Fibroblast of skin of abdomen (primary cell): Measurements from ENCODE around the gene BMPR1A.
A peak's percentile ranks its signal among the peaks of the same experiment; 100 is the strongest.
"Not testable (repeated sequence)": the region's sequence is repeated elsewhere in the genome, so short reads cannot be mapped to it uniquely, and the experiment has no call there.

Source experiments
- DNase-seq: peaks from one replicate; pipeline ENCODE4 v3.0.0-alpha.2; 2013

Gene BMPR1A

DNA sequence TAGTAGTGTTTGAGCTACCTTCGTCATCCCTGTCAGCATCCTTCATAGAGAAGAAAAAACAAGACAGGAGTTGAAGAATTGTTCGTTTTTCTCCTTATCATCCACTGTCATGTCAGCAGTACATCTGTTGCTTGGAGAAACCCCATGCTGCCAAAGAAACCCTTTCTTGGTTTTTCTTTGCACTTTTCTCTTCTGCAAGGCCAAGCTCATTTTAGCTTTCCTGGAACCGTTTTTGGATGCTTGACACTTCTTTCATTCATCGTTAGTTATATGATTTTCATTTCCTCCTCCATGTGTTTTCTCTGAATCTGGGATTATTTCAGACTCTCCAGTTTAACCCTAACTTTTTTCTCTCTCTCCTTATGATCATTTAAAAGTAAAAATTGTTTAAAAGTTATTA is 142.1 kb downstream of the BMPR1A start:
- no peak for DNase-seq

DNA sequence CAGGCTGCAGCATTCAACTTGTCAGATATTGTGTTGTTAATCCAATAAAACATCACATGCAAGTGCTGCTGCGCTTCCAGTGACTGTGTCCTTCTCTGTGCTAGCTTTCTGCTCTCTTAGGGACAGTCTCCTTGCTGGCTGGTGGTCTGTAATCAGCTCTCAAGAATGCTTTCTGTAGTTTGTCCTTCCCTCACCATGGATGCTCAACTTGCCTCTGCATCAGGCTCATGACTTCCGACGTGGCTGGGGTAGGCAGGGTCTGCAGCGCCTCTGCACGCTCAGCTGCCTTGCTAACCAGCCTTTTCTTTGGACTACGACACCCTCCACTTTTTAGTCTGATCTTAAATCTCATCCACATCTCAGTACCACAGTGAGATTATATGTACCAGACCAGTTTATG is 142.7 kb downstream of the BMPR1A start:
- DNase-seq, result no peak

DNA sequence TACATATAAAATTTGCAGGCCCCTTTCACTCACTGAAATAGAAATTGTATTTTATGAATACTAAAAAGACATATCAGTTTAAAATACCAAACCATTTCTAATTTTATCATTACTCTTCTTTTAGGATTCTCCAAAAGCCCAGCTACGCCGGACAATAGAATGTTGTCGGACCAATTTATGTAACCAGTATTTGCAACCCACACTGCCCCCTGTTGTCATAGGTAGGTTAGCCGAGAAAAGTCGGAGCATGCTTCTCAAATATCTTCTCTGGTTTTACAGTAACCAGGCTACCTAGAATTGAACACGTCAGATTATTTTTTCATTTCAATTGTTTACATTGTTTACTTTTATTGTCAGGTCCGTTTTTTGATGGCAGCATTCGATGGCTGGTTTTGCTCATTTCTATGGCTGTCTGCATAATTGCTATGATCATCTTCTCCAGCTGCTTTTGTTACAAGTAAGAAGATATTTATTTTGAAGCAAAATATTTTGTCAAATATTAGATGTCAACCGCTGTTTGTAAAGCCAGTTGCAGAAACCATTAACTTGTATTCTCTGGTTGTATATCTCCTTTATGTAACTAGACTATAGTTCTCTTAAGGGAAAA is 143.4 kb downstream of the BMPR1A start:
- peak; percentile 60 for DNase-seq

DNA sequence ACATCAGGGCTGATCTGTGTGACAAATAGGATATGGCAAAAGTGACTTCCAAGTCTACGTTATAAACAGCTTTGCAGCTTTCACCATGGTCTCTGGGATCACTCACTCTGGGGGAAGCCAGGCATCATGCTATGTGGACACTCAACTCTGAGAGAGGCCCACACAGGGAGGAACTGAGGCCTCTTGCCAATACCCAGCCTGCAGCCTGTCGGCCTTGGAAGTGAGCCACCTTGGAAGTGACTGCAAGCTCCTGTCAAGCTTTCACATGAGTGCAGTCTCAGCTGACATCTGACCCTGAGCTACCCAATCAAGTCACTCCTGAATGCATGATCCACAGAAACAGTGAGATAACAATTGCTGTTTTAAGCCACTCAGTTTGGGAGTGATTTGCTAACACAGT is 144.5 kb downstream of the BMPR1A start:
- peak; percentile 33 for DNase-seq

DNA sequence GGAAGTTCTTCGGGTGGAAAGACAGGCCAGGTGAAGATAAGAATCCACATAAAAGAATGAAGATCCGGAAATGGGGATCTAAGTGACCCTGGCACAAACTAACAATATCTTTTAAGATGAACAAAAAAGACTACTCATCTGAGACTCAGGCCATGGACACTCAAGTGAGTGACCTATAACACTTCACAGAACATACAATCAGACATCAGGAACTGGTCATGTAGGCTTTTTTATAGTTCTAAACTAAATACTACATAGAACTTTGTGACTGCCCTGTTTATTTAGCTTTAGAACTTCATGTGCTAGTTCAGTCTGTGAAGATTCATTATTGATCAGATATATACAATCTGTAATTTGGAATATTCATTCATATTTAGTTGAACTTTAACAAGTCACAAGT is 148.2 kb downstream of the BMPR1A start:
- no peak for DNase-seq

DNA sequence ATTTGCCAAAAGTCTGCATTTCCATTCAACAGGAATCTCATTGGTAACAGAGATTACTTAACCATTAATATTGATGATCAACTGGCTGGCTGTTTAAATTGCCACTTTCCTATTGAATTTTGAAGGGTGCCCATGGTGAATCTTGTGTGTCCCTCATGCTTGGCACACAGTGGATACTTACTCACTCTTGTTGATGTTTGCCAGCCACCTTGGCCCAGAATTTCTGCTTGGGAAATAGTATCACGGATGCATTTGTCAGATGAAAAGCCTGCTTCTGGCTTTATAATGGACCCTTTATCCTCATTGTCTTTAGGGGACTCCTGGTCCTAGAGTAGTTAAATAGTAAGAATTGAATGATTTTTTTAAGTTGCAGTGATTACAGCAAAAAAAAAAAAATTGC is 149.0 kb downstream of the BMPR1A start:
- DNase-seq, result no peak

DNA sequence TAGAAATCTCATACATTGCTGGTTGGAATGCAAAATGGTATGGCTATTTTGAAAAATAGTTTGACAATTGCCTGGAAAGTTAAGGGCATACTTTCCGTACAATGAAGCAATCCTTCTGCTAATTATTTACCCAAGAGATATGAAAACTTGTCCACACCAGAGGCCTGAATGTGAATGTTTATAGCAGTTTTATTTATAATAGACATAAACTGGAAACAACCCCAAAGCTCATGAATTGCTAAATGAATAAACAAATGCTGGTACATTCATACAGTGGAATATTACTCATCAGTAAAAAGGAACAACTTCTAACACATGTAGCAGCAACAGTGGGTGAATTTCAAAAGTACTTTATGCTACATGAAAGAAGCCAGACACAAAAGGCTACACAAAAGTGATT is 158.3 kb downstream of the BMPR1A start:
- DNase-seq, result no peak

DNA sequence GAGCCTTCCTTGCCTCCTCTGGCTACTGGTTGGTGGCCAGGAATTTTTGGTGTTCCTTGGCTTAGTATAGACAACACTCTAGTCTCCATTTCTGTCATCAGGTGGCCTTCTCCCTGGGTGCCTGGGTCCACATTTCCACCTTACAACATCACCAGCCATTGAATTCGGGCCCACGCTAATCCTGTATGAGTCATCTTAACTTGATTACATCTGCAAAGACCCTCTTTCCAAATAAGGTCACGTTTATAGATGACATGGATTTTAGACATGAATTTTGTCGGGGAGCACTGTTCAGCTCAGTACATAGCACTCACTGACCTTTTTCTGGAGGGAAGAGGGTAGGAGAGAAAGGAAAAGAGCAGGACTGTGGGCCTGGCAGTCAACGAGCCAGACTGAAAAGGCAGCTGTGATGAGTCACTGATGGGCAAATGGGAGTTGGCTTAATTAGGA is 161.6 kb downstream of the BMPR1A start:
- DNase-seq, result peak; percentile 24

DNA sequence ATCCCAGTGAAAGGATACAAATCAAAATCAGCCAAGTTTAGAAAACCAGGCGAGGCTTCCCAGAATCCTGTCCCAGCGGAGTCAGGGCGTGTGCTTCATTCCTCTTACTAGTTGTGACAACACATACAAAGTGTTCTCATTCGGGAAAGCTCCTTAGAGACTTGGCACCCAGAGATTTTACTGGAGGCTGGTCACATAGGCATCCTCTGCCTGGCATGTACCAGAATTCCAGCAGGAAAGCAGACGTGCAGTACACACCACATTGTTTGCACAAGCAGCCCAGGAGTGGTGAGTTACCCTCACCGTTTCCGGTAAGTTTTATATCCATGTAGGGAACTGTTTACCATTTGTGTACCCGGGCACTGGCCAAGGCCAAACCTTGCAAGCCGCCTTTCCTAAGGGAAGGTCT is 166.1 kb downstream of the BMPR1A start:
- no peak for DNase-seq

DNA sequence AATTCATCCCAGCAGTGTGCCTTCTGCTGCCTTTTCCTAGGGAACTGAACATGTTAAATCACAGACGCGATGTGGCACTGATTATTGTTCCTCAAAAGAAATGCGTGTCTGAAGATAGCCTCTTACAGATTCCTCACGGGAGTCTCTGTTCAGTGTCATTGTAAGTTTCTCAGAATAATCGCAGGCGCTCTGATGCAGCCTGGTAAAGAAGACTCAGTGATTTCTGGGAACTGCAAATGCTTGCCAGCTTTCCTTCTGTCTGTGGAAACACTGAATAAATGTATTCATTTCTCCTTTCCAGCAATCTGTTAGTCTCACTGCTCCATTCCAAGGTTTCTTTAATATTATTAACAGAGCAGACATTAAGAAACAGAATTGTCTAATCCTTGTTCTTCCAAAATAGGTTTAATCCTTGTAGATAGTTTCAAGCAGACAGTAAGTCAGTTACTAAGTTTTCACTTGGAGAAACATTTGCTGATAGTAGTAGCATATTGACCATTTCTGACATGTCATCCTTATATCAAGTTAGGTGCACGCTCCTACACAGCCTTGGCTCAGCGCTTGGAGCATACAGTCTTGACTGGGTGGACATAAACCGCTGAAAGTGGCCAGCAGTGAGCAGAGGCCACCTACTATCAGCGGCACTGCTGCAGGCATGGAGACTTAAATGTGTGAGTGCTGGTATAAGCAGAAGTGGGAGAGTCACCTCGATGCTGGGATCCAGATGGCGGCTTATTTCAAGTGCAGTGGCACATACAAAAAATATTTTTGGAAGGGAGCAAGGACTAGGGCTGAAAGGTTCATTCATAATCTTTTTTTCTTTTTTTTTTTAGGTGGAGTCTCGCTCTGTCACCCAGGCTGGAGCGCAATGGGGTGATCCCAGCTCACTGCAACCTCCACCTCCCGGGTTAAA is 173.3 kb downstream of the BMPR1A start:
- no peak for DNase-seq

DNA sequence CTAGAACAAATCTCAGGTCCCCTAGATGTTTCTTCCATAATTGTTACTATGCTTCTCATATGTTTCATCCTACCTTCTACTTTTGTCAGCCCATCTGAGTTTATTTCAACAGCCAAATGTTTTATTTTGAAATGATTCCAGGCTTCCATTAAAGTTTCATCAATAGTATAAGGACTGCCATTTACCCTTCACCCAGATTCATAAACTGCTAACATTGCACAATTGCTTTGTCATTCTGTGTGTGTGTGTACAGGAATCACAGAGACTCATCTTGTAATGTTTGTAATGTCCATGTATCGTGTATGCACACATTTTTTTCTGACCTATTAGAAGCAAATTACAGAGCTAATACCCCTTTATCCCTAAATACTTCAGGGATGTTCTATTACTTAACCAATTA is 175.5 kb downstream of the BMPR1A start:
- DNase-seq, result peak; percentile 25

DNA sequence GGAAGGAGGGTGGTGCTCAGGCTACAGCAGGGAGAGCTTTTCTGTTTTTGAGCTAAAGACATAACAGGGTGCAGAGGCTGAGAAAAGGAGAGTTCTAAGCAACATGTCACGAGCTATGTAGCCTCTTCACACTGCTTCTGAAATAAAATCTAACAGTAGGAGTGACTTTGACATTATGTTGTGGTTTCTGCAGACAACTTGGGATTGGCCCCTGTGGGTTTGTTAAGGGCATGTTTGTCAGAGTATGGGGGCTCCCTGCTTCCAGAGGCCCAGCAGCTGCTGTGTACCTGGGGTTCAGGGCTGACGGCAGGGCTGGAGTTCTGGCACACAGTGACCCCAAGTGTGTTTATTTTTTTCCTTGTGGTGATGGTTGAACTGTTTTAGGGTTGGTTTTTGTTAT is 176.3 kb downstream of the BMPR1A start:
- no peak for DNase-seq

DNA sequence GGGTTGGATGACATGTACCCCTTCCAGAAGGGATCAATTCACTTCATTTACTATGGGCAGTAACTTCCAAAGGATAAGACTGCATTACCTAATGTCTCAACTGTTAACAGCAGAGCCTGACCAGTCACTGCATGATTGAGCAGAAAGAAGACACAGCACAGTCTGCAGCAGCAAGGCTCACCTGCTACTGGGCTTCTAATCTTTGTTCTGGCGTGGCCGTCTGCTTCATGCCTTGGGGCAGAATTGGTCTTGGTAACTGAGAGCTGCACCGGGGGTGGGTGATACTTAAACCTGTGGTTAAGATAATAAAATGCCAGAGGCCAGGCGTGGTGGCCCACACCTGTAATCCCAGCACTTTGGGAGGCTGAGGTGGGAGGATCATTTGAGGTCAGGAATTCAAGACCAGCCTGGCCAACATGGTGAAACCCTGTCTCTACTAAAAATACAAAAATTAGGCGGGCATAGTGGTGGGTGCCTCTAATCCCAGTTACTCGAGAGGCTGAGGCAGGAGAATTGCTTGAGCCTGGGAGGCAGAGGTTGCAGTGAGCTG is 177.8 kb downstream of the BMPR1A start:
- not testable (repeated sequence) for DNase-seq

DNA sequence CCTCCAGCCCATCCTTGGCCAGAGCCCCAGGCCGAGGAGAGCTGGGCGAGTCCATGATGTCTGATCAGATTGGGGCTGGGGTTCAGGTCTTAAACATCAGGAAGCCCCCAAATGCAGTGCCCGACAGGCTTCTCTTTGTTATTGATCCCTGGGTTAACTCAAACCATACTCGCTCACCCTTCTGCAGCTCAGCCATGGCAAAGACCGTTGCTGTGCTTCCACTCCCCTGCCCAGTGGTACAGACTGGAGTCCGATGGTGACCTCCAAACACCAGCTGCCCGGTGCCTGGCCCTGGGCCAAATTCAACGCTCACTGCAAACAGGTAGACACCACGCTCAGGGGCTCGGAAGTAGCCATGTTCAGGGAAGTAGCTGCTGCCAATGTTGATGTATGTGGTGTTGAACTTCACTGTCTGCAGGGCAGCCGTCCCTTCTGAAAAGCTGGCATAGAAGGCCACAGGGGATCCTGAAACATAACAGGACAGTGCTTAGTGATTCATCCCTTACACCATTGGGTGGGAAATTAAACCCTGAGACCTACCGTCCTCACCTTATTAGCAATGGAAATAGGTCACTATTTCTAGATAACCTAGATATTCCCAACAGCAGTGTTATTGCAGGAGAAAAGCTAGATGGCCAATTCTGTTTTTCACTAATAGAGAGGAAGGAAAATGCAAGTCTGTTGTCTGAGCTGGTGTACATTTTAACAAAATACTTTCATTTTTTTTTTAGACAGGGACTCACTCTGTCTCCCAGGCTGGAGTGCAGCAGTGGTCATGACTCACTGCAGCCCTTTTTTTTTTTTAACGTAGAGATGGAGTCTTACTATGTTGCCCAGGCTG is 180.5 kb downstream of the BMPR1A start:
- peak; percentile 45 for DNase-seq

DNA sequence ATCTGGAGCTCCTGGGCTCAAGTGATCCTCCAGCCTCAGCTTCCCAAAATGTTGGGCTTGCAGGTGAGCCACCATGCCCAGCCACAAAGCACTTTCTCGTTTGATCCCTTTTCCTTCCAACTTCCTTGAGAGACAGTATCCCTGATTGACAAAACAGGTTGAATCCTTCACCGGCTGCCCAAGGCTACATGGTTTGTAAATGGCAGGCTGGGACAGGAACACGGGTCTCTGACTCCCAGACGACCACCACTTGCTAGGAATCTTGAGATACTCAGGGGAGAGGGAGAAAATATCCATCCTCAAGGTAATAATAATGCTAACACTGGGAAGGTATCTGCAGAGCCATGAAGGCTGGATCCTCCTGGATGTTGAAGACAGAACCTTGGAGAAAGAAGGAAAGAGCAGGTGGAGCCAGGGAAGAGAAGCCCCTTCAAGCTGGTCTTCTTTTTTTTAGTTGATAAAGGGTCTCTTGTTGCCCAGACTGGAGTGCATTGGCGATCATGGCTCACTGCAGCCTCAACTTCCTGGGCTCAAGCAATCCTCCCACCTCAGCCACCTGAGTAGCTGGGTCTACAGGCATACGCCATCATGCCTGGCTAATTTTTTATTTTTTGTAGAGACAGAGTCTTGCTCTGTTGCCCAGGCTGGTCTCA is 181.2 kb downstream of the BMPR1A start:
- DNase-seq, result no peak

DNA sequence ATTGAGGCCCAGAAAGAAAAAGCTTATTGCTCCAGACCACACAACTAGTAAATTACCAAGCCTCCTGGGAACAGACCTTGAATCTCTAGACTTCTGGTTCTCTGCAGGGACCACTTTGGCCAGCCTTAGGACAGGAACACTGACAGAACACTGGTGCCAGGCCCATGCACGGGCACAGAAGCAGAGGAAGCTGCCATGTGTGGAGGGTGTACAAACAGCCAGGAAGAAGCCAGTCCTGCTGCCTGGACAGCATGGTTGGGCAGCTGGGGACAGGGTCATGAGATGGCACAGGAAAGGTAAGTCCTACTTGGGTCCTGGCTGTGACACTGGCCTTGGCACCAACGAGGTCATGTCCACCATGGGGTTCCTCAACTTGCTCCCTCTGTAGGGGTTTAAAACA is 181.8 kb downstream of the BMPR1A start:
- DNase-seq, result no peak

DNA sequence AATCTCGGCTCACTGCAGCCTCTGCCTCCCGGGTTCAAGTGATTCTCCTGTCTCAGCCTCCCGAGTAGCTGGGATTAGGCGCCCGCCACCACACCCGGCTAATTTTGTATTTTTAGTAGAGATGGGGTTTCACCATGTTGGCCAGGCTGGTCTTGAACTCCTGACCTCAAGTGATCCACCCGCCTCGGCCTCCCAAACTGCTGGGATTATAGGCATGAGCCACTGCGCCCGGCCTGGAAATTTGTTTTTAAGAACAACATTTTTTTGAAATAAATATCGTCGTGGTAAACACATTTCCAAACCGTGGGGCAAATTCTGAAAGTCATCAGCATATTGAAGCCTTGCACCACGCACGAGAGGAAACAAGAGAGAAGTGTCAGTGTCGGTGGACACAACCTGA is 183.7 kb downstream of the BMPR1A start:
- DNase-seq, result not testable (repeated sequence)

DNA sequence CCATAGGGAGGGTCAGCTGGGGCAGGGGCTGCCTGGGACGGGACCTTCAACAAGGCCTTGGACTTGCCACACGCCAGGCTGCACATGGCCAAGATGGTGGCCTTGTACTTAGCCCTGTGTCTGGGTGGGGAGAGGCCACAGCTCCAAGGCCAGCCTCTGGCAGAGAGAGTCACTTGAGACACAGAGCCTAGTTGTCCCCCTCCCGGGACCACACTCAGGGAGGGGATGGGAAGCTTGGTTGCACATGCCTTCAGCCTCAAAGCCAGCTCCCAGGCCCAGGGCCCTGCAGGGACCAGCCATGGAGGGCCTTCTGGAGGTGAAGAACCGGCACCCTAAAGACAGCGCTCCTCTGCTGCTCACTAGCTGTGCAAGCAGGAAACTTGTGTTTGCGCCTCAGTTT is 184.3 kb downstream of the BMPR1A start:
- no peak for DNase-seq

DNA sequence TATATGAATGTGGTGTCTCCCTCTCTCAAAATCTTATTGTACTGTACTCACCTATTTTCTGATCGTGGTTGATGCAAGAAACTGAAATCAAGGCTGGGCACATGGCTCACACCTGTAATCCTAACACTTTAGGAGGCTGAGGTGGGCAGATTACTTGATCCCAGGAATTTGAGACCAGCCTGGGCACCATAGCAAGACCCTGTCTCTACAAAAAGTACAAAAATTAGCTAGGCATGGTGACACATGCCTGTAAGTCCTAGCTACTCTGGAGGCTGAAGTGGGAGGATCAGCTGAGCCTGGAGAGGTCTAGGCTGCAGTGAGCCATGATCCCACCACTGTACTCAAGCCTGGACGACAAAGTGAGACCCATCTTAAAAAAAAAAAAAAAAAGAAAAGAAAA is 185.0 kb downstream of the BMPR1A start:
- no peak for DNase-seq

DNA sequence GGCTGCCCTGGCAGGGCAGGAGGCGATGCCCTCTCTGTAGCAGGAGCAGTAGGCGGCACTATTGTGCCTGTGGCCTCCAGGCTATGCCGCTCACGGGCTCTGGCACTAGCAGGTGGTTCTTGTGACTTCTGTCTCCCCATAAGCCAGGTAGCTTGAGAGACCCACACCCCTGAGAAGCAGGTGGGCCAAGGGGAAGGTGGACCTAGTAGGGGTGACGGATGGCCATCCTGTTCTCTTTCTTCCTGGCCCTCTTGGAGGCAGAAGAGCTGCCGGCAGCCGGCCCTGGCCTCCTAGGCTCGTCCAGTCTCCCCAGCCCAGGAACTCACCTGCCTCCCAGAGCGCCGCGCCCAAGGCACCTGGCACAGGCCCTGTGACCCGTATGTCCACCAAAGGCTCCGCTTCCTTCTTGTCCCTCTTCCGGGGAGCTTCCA is 185.6 kb downstream of the BMPR1A start:
- DNase-seq, result no peak

DNA sequence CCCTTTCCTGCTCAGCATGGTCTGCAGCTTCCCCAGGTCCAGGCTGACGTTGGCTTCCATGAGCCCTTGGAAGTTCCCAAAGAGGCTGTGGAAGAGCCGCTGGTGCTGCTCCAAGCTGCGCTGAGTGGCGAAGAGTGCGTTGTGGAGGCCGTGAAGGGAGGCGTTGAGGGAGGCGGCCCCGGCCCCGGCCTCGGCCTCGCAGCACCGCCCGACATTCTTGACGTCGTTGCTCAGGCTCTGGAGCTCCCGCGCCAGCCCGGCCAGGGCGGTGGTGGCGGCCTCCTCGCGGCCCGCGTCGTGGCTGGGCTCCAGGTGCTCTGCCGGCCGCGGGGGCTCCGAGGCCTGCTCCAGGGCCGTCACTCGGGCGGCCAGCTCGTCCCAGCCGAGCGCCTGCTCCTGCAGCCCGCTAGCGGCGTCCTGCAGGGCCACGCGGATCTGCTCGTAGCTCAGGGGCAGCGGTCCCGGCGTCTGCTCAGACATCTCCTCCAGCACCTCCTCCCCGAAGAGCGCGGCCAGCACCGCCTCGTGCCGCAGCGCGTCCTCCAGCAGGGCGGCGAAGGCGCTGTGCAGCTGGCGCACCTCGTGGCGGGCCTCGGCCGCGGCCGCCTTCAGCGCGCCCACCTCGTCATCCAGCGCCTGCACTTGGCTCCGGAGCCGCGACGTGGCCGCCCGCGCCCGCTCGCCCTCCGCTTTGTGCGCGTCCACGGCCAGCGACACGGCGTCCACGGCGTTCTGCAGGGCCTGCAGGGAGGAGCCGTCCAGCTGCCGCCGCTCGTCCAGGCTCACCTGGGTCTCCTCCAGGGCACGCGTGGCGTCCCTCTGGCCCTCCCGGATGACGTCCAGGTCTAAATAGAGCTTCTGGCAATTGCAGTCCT is 186.3 kb downstream of the BMPR1A start:
- DNase-seq, result peak; percentile 26
